Left renal pelvis (tissue), 4 donors: Measurements from ENCODE around the gene FERMT1. TPM values are rescaled to one million over a fixed set of nuclear protein-coding genes. Genes with fewer than 3 reads are reported as not detected.

Experiments used
- DNase-seq, 4 donors: peaks; one replicate each; pipeline ENCODE4 v3.0.0-alpha.2; 2013; ENCODE audit warnings: low read depth in 4 of 4, low spot score in 3 of 4
- polyA plus RNA-seq, 4 donors: library from polyadenylated mRNA; unstranded; fragments of 120-200 nt; gene quantifications; one replicate each; pipeline ENCODE4 v1.2.1, GENCODE V29; 2013; ENCODE audit not compliant: insufficient read length in 4 of 4

FERMT1 gene
- polyA plus RNA-seq = 1 to 10 TPM; 3.3 to 3.8 (median 3.6) TPM

GRCh38 chr20:6122873-6123648 is at the start of gene FERMT1:
Gene FERMT1, minus strand, starts transcription at chr20:6123030. Its CDS starts 3,476 bp downstream, at chr20:6119554.
- DNase-seq = peak in 1 of 4 donors; percentile 20

- DNase-seq = no peak
Observed at GRCh38 chr20:6169251-6169650, 46.4 kb upstream of the FERMT1 start.

GRCh38 chr20:6168204-6168603 is 45.4 kb upstream of the FERMT1 start:
- no peak for DNase-seq

GRCh38 chr20:6165346-6165745 is 42.5 kb upstream of the FERMT1 start:
- no peak for DNase-seq

GRCh38 chr20:6164421-6165341 is 41.9 kb upstream of the FERMT1 start:
- DNase-seq = peak in 1 of 4 donors; percentile 12

GRCh38 chr20:6160736-6161135 is 37.9 kb upstream of the FERMT1 start:
- no peak for DNase-seq

GRCh38 chr20:6157345-6157744 is 34.5 kb upstream of the FERMT1 start:
- DNase-seq = no peak

- no peak for DNase-seq
Observed at GRCh38 chr20:6152777-6153176, 29.9 kb upstream of the FERMT1 start.

GRCh38 chr20:6148073-6148472 is 25.2 kb upstream of the FERMT1 start:
- DNase-seq = no peak

GRCh38 chr20:6142348-6142993 is 19.6 kb upstream of the FERMT1 start:
- peak in 1 of 4 donors; percentile 14 for DNase-seq

GRCh38 chr20:6140947-6141346 is 18.1 kb upstream of the FERMT1 start:
- no peak for DNase-seq

GRCh38 chr20:6135347-6135746 is 12.5 kb upstream of the FERMT1 start:
- no peak for DNase-seq

- no peak for DNase-seq
Observed at GRCh38 chr20:6134592-6134991, 11.8 kb upstream of the FERMT1 start.

GRCh38 chr20:6130045-6130444 is 7.2 kb upstream of the FERMT1 start:
- DNase-seq = no peak

- DNase-seq = no peak
Observed at GRCh38 chr20:6127825-6128224, 5.0 kb upstream of the FERMT1 start.

GRCh38 chr20:6126846-6127245 is 4.0 kb upstream of the FERMT1 start:
- DNase-seq = no peak

- DNase-seq = no peak
Observed at GRCh38 chr20:6123649-6124014, 802 bp upstream of the FERMT1 start.

GRCh38 chr20:6122111-6122872 is 538 bp downstream of the FERMT1 start:
- DNase-seq = peak in 1 of 4 donors; percentile 24

- no peak for DNase-seq
Observed at GRCh38 chr20:6121504-6121903, 1.3 kb downstream of the FERMT1 start.

- no peak for DNase-seq
Observed at GRCh38 chr20:6120491-6120988, 2.3 kb downstream of the FERMT1 start.
